Astrocyte of the hippocampus (primary cell): ENCODE measurements around the gene FKBP2.

ENCODE experiments used
- DNase-seq: peaks from one replicate; pipeline ENCODE4 v3.0.0; 2011; ENCODE audit warnings: low read depth, low spot score

The FKBP2 gene

DNA sequence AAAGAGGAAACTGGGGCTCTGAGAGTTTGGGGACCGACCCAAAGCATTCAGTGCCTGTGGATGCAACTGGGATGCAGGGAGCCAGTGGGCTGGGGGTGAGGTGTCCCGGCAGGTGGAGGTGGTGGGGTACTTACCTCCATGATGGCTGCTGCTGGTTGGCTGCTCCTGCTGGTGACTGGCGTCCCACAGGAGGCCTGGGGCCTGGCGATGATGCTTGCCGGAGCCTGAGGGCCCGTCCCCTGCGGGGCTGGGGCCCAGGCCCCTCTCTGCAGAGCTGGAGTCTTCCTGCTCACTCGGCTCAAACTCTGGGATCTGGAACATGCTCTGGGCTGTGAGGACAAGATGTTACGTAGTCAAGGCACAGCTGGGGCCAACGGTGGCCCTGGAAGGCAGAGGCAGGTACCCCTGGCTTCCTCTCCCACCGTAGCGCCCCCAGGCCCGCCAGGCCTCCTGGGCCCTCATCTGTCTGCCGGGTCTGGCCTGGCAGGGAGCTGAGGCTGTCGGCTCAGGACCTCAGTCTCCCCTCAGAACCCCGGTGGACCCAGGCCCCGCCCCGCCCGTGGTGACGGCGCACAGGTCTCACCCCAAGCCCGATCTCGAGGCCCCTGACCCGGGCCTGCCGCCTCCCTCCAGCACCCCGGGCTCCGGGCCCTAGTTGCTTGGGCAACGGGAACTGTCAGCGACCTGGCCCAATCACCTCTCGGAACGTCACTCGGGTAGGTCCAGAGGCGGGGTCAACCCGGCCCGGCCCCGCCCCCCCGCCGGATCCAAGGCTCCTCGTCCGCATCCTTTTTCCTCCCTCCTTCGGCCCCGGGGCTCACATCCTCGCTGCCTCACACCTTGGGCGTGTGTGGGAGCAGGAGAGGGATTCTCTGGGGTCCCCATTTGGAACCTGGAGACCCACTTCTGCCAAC lies 43.4 kb downstream of the FKBP2 start, which contains the start of gene BAD:
TSS of gene BAD (minus strand) at position 618 of the 914 bp plus-strand sequence. CDS start at position 321, 297 bp downstream.
- DNase-seq, result peak; percentile 97

DNA sequence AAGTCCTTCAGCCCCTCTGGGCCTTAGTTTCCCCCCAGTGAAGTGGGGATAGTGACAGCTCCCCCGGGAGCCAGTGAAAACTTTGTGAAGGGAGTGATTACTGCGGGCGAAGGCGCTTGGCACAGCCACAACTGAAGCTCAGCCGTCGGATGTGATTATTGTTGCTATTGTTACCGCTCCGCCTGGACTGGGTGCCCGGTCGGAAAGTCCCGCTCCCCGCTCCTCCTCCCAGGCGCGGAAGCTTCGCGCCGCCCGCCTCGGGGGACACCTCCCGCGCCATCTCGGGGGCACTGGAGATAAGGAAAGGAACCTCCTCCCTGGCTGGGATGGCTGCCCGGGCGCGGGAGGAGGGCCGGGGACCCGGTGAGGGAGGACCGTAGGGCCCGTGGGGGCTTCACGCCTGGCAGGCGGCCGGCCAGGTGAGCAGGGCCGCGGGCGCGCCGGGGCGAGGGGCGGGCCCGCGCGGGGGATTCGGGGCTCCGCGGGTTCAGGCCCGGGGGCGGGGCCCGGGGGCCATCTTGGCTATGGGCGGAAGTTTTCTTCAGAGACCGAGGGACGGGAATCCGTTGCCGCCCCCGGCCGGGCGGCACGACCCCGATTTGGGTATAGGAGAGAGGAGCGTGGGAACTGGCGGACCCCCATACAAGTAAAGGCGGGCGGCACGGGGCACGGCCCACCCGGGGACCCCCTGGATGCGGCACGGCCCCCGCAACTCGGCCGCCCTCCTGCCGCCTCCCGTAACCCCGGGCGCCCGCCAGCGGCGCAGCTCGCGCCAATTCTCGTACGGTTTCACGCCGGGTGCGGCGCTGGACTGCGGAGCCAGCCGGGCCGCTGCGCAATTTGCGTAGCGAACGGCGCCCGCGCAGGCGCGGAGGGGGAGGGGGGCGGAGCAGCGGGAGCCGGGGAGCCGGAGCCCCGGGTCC lies 44.3 kb downstream of the FKBP2 start, which contains the start of gene GPR137:
TSS of gene GPR137 (plus strand) at position 887 of the 923 bp plus-strand sequence. CDS start 677 bp downstream, outside the sequence.
- peak; percentile 91 for DNase-seq

DNA sequence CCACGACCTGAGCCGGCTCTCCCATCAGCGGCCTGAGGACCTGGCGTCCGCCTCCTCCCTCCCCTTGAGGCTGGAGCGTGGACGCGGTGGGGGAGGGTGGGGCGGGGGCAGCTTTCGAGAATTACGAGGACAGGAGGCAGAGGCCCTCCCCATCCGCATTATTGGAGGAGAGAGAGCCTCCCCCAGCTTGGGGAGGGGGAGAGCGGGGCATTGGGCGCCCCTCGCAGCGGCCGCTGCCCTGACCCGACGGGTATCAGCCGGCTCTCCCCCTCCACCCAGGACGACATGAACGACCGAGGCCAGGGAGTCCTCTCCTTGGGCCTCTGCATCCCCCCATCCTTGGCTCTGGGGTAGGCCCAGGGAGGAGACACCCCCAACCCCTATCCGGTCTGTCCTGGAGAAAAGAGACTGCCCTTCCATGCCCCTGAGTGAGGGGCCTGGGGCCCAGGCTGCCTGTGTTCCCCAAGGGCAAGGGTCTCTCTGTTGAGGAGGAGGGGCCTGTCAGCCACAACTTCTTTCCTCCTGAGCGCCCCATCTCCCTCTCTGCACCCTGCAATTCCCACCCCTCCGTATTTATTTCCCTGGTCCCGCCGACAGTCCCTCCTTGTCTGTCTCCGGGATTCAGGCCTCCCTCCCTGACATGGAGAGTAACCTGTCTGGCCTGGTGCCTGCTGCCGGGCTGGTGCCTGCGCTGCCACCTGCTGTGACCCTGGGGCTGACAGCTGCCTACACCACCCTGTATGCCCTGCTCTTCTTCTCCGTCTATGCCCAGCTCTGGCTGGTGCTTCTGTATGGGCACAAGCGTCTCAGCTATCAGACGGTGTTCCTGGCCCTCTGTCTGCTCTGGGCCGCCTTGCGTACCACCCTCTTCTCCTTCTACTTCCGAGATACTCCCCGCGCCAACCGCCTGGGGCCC lies 45.2 kb downstream of the FKBP2 start:
- no peak for DNase-seq

DNA sequence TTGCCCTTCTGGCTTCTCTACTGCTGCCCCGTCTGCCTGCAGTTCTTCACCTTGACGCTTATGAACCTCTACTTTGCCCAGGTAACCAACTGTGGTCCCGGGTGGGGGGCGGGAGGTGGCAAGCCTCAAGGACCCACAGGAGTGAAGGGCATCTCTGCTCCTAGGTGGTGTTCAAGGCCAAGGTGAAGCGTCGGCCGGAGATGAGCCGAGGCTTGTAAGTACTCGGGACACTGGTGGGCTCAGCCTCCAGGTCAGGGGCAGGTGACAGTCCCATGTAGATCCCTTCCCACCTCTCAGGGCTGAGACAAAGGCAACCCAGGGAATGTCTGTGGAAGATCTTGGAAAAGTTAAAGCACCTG lies 45.9 kb downstream of the FKBP2 start:
- no peak for DNase-seq

DNA sequence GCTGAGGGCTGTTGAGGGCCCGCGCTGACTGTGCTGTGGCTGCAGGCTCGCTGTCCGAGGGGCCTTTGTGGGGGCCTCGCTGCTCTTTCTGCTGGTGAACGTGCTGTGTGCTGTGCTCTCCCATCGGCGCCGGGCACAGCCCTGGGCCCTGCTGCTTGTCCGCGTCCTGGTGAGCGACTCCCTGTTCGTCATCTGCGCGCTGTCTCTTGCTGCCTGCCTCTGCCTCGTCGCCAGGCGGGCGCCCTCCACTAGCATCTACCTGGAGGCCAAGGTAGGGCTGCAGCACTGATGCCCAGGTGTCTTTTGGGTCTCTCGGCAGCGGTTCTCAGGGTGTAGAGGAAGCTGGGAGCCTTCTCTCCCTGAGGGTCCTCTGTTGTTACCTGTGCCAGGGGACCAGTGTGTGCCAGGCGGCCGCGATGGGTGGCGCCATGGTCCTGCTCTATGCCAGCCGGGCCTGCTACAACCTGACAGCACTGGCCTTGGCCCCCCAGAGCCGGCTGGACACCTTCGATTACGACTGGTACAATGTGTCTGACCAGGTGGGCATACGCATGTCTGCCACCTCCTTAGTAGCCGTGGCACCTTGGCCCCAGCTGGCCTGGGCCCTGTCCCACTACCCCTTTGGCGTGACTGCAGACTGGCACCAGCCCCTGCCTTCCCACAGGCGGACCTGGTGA lies 46.9 kb downstream of the FKBP2 start:
- no peak for DNase-seq

DNA sequence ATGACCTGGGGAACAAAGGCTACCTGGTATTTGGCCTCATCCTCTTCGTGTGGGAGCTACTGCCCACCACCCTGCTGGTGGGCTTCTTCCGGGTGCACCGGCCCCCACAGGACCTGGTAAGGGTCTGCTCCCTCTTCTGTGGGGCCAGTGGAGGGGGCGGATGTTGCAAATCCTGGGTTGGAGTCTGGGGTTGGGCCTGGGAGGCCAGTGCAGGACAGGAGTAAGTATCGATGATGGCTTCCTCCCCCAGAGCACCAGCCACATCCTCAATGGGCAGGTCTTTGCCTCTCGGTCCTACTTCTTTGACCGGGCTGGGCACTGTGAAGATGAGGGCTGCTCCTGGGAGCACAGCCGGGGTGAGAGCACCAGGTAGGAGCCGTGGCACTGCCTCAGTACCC lies 47.5 kb downstream of the FKBP2 start:
- DNase-seq, result no peak

DNA sequence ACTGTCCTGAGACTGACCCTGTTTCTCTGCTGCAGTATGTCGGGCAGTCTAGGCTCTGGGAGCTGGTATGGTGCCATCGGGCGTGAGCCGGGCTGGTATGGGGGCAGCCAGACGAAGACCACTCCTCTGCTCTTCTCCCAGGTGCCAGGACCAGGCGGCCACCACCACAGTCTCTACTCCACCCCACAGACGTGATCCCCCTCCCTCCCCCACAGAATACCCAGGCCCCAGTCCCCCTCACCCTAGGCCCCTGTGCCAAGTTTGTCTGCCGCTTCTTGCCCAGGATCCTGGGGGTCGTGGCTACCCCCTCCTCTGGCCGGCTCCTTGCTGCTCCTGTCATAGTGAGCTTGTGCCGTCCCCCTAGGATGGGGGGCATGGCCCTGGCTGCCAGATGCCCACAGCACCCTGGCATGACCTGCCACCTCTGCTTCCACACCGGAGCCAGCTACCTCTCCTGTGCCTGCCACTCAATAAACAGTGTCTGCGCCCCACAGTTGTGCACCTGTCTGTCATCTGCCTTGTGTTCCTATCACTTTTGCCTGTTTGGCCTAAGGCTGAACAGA lies 48.2 kb downstream of the FKBP2 start:
- DNase-seq, result no peak

DNA sequence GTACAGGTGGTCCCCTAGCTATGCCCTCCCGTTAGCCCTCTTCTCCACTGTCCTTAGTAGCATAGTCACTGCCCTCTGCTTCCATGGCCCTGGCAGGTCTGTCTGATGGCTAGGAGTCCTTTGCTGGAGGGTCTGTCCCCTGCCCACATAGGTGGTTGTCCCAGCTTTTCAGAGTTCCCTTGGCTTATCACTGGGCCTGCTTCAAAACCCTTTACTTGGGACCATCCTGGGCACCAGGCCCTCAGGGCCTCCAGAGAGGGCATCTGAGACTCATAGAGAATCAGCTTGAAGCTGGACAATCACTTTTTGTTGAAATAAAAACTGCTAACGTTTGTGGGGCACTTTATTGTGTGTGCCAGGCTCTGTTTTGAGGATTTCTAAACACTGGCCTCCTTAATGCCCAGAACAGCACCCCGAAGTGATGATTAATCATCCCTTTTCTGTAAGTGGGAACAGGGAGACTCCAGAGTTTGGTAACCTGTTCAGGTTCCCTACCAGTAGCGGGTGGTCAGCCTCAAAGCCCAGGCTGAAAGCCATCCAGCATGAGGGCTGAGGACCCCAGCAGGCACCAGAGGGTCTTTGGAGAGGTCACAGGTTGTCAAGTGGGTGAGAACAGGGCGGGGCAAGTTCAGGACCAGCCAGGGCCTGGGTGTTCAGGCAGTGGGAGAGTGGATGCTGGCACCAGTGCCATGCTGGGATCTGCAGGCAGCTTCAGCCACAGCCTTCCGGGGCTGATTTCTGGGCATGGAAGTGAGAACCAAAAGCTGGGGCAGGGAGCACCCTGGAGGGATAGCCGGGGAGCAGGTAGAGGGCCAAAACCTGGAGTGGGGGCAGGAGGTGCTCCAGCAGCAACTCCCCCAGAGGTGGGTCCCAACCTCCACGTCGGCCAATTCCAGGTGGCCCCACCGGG lies 49.7 kb downstream of the FKBP2 start:
- DNase-seq, result no peak

DNA sequence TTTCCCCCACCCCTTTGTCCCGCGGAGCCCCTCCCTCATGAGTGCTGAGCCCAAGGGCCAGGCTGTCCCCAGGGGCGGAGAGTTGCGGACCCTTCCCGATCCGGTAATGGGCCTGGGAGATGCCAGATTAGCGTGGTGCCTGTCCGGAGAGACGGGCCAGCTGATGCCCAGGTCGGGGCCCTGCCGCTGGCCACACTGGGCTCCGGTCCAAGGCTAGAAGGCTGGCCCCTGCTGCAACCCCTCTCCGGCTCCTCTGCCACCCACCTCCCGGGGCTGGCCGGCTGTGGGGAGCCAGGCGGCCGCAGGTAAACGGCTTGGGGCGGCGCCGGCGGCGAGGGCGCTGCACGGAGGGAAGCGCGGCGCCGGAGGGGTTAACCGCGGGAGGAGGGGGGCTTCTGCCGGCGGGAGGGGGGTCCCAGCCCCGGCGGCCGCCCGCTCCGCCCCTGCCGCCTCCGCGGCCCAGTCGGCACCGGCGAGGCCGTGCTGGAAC lies 50.4 kb downstream of the FKBP2 start, which contains the start of gene KCNK4:
TSS of gene KCNK4 (plus strand) at position 41 of the 490 bp plus-strand sequence. CDS start 1,717 bp downstream, outside the sequence.
- no peak for DNase-seq

DNA sequence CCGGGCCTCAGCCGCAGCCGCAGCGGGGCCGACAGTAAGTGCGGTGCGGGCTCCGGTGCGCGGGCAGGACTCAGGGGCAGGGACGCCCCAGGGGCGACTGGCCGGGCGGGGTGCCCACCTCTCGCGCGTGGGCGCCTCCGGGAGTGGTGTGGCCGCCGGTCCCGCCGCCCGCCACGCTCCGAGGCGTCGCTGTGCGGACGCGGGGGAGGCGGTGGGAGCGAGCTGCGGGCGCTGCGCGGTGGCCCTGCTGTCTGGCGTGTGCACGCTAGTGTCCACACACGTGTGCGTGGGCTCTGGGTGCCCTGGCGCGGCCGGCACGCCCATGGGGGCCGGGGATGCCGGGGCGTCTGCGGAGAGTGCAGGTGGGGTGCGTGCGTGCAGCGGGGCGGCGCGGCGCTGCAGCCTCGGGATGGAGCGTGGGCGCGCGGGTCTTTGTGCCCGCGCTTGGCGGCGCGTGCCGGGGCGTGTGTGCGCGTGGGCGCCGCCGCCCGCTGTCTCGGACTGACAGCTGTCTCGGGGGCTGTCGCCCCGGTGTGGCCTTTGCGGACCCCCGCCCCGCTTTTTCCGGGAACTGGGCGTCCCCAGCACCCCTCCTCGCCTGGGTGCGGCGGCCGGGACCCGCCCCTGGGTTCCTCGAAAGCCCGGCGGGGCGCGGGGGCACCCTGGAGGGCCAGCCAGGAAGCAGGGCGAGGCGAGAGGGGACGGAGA lies 51.0 kb downstream of the FKBP2 start:
- DNase-seq, result no peak

DNA sequence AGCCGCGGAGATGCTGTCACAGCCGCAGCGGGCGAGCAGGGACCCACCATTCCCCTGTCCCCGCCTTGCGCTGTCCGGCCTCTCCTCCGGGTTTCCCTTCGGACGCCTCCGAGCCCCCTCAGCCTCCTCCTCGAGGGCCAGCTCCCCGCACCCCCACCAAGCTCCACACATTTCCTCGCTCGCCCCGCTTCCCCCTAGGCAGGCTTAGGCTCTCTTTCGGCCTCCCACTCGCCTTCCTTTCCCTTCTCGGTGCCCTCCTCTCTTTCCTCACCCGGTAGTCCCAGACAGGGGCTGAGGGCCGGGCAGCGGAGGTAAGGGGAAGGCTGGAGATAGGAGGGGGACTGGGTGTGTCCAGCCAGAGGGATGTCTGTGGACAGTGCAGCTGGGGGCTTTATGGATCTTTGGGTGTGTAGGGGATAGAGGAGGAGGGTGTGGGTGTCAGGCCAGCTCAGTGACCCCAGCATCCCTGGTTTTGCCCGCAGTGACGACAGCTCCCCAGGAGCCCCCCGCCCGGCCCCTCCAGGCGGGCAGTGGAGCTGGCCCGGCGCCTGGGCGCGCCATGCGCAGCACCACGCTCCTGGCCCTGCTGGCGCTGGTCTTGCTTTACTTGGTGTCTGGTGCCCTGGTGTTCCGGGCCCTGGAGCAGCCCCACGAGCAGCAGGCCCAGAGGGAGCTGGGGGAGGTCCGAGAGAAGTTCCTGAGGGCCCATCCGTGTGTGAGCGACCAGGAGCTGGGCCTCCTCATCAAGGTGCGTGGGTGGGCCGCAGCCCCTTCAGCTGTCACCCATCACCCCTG lies 51.8 kb downstream of the FKBP2 start:
- no peak for DNase-seq
